Stimulated activated CD8-positive, alpha-beta memory T cell treated with anti-CD3 and anti-CD28 coated beads, Interleukin-12 subunit alpha, Interleukin-12 subunit beta, amount 100 ng/mL, for 4 hours (primary cell): Measurements from ENCODE around the gene ZNF107.
"Not testable (repeated sequence)": the region's sequence is repeated elsewhere in the genome, so short reads cannot be mapped to it uniquely, and the experiment has no call there.

Experiments used
- DNase-seq: peaks from one replicate; pipeline ENCODE4 v3.0.0-alpha.2; 2020; ENCODE audit warnings: low read depth

Gene ZNF107

GRCh38 chr7:64733550-64734240, 67.8 kb downstream of the ZNF107 start:
- no peak for DNase-seq

GRCh38 chr7:64736575-64736974, 70.6 kb downstream of the ZNF107 start:
- DNase-seq, result no peak

- DNase-seq, result not testable (repeated sequence)
Observed at GRCh38 chr7:64738403-64738802, 72.5 kb downstream of the ZNF107 start.

GRCh38 chr7:64738953-64739352, 73.0 kb downstream of the ZNF107 start:
- not testable (repeated sequence) for DNase-seq

- no peak for DNase-seq
Observed at GRCh38 chr7:64744680-64745079, 78.7 kb downstream of the ZNF107 start.

- no peak for DNase-seq
Observed at GRCh38 chr7:64747802-64748201, 81.9 kb downstream of the ZNF107 start.

GRCh38 chr7:64753032-64753431, 87.1 kb downstream of the ZNF107 start:
- no peak for DNase-seq

- no peak for DNase-seq
Observed at GRCh38 chr7:64755865-64756264, 89.9 kb downstream of the ZNF107 start.

GRCh38 chr7:64758151-64758550, 92.2 kb downstream of the ZNF107 start:
- DNase-seq, result no peak
